GM19193 (cell line): ENCODE measurements around the gene CTSH.

Source experiments
- POLR2A ChIP-seq: IDR thresholded peaks from 4 replicates; pipeline ENCODE4 v1.6.1; 2011; ENCODE audit not compliant: insufficient read depth, insufficient read length; ENCODE audit errors: extremely low read depth

Gene CTSH

GRCh38 chr15:78983146-78983918, 38.5 kb upstream of the CTSH start:
- TF ChIP-seq POLR2A: no peak

- TF ChIP-seq POLR2A: no peak
Measured at GRCh38 chr15:78982736-78983135, 37.9 kb upstream of the CTSH start.

DNA sequence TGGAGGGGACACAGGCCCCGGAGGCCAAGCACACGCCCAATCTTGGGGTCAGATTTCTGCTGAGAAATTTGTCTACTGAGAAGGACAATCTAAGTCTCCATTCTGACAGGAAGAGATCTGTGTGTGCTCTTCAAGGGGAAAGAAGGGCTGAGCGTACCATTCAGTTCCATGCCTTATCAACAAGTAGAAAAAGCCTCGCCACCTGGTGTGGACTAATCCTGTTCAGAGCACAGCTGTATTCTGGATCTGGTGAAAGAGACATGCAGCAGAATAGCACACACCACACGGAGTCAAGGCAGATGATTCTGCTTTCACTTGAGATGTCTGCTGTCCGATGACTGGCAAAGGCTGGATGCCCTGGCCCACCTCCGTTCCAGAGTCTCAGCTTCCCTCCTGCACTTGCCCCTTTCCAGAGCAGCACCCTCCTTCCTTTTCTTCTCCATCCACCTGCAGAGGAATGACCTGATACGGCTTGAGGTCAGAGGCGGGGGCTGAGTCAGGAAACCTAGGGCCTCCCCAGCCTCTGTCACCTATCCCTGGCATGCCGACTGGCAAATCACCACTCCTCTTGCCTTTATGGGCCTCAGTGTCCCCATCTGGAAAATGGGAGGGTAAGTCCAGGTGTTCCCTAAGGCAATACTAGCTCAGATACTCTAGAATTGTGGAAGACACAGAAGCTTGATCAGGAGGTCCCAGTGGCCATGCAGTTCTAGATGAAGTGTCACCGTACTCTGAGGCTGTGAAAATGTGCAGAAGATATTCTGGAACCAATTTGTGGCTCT, 36.9 kb upstream of the CTSH start:
- no peak for TF ChIP-seq POLR2A

GRCh38 chr15:78979456-78980320, 34.8 kb upstream of the CTSH start:
- TF ChIP-seq POLR2A: no peak

- peak; percentile 55 for TF ChIP-seq POLR2A
Measured at GRCh38 chr15:78978601-78979179, 33.8 kb upstream of the CTSH start.

GRCh38 chr15:78977591-78978347, 32.9 kb upstream of the CTSH start:
- TF ChIP-seq POLR2A: no peak

DNA sequence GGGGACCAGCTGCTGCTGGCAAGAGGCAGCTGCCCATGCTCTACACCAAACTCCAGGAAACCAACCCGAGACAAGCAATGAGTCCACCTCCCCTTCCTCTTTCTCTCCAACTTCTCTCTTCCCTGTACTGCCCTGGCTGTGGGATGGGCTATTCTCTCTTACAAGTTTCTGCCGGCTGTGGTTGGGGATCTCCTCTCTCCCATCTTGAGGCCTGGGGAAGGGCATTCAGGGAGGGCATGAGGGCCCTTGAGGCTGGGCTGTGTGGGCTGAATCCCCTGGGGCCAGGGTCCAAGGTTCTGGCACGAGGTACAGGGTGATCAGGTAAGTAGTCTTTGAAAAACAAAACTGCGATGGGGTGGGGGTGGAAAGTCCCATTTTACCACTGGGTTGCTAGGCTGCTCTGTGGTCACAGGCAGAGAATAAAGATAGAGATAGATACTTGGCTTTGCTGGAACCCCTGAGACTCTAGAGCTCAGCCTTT, 32.3 kb upstream of the CTSH start:
- no peak for TF ChIP-seq POLR2A

DNA sequence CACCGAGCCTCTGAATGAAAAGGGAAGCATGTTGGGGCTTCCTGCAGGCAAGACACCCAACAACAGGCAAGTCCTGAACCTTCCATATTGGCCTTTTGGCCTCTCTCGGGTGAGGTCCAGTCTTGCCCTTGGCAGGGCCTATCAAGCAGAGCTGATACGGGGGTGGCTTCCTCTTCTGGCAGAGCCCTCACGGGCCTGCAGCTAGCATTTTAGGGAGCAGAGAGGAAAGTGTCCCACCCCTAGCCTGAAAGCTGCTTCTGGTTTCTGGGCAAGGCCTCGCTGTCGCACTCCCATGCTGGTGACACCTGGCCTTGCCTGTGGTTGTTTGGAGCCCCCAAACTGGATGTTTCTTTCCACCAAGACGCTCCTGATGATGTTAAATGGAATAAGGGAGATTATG, 31.8 kb upstream of the CTSH start:
- TF ChIP-seq POLR2A: peak; percentile 42

- TF ChIP-seq POLR2A: no peak
Measured at GRCh38 chr15:78974272-78974918, 29.5 kb upstream of the CTSH start.

DNA sequence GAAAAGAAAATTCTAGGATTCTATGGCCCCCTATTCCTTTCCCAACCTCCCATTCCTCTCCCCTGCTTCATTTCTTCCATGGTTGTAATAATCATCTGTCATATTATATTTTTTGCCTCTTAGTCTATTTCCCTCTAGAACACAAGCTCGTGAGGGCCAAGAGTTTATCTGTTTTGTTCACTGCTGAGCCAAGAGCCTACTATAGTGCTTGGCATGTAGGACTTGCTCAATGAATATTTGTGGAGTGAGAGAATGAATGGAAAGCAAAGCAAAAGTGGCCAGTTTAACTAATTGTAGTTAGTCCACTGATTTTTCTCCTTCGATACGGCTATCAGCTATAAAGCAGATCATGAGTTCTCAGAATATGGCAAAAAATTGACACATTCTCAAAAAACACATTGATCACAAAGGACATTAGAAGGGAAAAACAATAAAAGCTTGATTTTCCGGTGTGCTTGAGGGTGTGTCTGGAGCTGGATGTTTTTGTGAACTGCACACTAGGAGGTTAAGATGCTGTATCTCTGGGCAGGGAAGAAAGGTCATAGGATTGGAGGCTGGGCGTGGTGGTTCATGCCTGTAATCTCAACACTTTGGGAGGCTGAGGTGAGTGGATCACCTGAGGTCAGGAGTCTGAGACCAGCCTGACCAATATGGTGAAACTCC, 25.0 kb upstream of the CTSH start:
- no peak for TF ChIP-seq POLR2A

DNA sequence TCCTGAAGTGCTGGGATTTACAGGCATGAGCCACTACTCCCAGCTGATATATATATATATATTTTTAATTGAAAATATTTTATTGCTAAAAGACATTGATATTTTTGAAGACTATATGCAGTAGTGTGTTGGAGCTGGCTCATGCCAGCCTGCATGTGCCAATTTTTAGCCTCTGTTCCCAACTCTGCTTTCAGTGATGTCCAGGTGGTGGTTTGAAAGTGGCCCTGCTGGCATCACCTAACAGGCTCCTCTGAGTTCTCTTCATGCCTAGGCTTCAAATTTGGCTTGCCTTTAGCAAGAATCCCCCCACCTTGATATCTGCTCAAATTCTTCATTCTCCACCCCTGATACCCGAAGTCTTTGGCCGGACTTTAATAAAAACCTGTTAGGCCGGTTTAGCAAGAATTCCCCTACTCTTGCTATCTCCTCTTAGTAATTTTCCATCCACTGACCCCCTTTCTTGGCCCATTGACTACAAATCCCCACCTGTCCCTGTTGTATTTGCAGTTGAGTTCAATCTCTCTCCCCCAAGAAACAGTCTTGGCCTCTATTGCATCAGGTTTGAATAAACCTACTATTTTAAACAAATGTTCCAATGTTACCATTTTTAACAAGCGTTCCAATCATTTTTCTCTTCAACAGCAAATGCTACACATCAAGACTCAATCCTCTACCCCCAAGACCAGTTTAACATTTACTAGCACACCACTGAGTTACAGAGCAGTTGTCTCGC, 23.9 kb upstream of the CTSH start:
- no peak for TF ChIP-seq POLR2A

GRCh38 chr15:78968114-78968513, 23.3 kb upstream of the CTSH start:
- no peak for TF ChIP-seq POLR2A
